GM12878 (cell line): Measurements from ENCODE around the gene ZBTB38.

ENCODE experiments used
- CHD4 ChIP-seq: fragments of 200-600 bp; sonication (generic); IDR thresholded peaks from 2 replicates; pipeline ENCODE4 v1.6.1; 2016; ENCODE audit warnings: mild to moderate bottlenecking
- EP300 ChIP-seq, 2 experiments: fragments of 150-350 bp in 1 of 2; IDR thresholded peaks; 2 replicates each; pipeline ENCODE4 v1.6.1; 2011 to 2012; ENCODE audit warnings: low read depth in 2 of 2, low read length in 2 of 2, borderline replicate concordance in 1 of 2, improper control_type of control experiment in 1 of 2, inconsistent platforms in 1 of 2; ENCODE audit not compliant: control insufficient read depth in 1 of 2
- JUND ChIP-seq: IDR thresholded peaks from 2 replicates; pipeline ENCODE4 v1.6.1; 2012; ENCODE audit warnings: low read depth, mild to moderate bottlenecking, low read length, improper control_type of control experiment, moderate library complexity
- MXI1 ChIP-seq: fragments of 150-350 bp; IDR thresholded peaks from 2 replicates; pipeline ENCODE4 v1.6.1; 2011; ENCODE audit warnings: low read depth, mild to moderate bottlenecking, inconsistent platforms, low read length, improper control_type of control experiment
- POLR2A ChIP-seq: IDR thresholded peaks from 2 replicates; pipeline ENCODE4 v1.6.1; 2011; ENCODE audit warnings: low read depth, mild to moderate bottlenecking, low read length
- POLR2AphosphoS5 ChIP-seq: IDR thresholded peaks from 2 replicates; pipeline ENCODE4 v1.6.1; 2011; ENCODE audit warnings: mild to moderate bottlenecking, low read length, inconsistent platforms
- RAD21 ChIP-seq: IDR thresholded peaks from 2 replicates; pipeline ENCODE4 v1.6.1; 2011; ENCODE audit warnings: mild to moderate bottlenecking, low read depth, low read length, moderate library complexity; ENCODE audit not compliant: insufficient read depth
- STAT3 ChIP-seq: IDR thresholded peaks from 2 replicates; pipeline ENCODE4 v1.6.1; 2011; ENCODE audit warnings: low read depth, low read length, improper control_type of control experiment
- TF ChIP-seq, protein P1 (sequence below): fragments of 450-650 bp; IDR thresholded peaks from 2 replicates; pipeline ENCODE4 v1.6.1; 2014; ENCODE audit warnings: mild to moderate bottlenecking
- TF ChIP-seq, protein P2 (sequence below), 3 experiments: IDR thresholded peaks in 2 of 3; conservative IDR thresholded peaks in 1 of 3; 2 replicates each; pipeline ENCODE4 v1.5.1; 2011; ENCODE audit warnings: low read depth in 3 of 3, low read length in 3 of 3, mild to moderate bottlenecking in 3 of 3, control low read depth in 2 of 3, moderate library complexity in 2 of 3, inconsistent platforms in 1 of 3, mixed read lengths in 1 of 3; ENCODE audit not compliant: control insufficient read depth in 2 of 3, insufficient read depth in 1 of 3; ENCODE audit errors: extremely low read depth in 1 of 3
- TF ChIP-seq, protein P3 (sequence below): IDR thresholded peaks from 2 replicates; pipeline ENCODE4 v1.6.1; 2011; ENCODE audit warnings: borderline replicate concordance, low read depth, mild to moderate bottlenecking, moderate library complexity, mixed read lengths, low read length; ENCODE audit not compliant: insufficient read depth; ENCODE audit errors: extremely low read length
- TF ChIP-seq, protein P4 (sequence below): IDR thresholded peaks from 2 replicates; pipeline ENCODE4 v1.6.1; 2011; ENCODE audit warnings: mild to moderate bottlenecking, low read depth, low read length, moderate library complexity; ENCODE audit not compliant: insufficient replicate concordance
- TF ChIP-seq, protein P5 (sequence below): IDR thresholded peaks from 2 replicates; pipeline ENCODE4 v1.6.1; 2012; ENCODE audit warnings: mild to moderate bottlenecking, low read depth, low read length

DNA sequence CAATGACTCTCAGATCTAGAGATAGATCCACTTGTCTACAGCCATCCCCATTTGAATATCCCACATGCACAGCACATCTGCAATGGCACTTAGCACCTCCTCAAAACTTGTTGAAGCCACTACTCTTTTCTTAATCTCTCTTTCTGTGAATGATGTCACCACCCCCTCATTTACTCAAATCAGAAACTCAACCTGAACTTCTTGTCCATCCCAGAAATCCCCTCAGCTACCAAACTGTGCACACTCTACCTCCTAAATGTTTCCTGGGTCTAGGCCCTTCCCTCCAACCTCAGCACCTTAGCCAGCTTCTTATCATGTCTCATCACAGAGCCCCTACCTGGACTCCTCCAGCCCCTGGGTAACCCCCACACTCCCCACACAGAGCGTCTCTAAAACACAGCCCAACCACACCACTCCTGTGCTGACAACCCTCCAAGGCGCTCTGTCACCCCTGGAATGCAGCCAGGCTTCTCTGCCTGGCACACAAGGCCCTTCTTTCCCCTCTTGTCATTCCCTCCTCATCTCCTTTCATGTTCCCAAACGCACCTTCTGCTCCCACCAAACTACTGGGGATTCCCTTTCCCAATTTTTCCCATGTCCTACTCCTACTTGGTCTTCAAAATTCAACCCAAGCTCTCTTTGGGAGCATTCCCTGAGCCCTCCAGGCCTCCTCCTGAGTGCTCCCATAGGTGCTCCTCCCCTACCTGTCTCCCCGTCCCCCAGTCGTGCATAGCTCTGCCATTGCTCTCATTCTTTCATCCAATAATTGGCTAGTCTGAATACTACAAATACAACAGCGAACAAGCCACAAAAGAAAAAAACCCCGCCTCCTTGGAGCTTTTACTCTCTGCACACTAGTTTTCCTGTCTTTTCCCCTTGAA lies 39.8 kb upstream of the ZBTB38 start:
- TF ChIP-seq POLR2A, result no peak
- no peak for TF ChIP-seq STAT3
- TF ChIP-seq, protein P1, sequence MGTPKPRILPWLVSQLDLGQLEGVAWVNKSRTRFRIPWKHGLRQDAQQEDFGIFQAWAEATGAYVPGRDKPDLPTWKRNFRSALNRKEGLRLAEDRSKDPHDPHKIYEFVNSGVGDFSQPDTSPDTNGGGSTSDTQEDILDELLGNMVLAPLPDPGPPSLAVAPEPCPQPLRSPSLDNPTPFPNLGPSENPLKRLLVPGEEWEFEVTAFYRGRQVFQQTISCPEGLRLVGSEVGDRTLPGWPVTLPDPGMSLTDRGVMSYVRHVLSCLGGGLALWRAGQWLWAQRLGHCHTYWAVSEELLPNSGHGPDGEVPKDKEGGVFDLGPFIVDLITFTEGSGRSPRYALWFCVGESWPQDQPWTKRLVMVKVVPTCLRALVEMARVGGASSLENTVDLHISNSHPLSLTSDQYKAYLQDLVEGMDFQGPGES, result no peak
- TF ChIP-seq RAD21, result no peak
- TF ChIP-seq CHD4, result no peak
- TF ChIP-seq, protein P2, sequence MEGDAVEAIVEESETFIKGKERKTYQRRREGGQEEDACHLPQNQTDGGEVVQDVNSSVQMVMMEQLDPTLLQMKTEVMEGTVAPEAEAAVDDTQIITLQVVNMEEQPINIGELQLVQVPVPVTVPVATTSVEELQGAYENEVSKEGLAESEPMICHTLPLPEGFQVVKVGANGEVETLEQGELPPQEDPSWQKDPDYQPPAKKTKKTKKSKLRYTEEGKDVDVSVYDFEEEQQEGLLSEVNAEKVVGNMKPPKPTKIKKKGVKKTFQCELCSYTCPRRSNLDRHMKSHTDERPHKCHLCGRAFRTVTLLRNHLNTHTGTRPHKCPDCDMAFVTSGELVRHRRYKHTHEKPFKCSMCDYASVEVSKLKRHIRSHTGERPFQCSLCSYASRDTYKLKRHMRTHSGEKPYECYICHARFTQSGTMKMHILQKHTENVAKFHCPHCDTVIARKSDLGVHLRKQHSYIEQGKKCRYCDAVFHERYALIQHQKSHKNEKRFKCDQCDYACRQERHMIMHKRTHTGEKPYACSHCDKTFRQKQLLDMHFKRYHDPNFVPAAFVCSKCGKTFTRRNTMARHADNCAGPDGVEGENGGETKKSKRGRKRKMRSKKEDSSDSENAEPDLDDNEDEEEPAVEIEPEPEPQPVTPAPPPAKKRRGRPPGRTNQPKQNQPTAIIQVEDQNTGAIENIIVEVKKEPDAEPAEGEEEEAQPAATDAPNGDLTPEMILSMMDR (IDR thresholded peaks at IDR 0.05 in 2 of 3, conservative IDR thresholded peaks at IDR 0.05 in 1 of 3; ENCODE audit: control insufficient read depth in 2 of 3, extremely low read depth in 1 of 3, insufficient read depth in 1 of 3, low read depth in 3 of 3, low read length in 3 of 3), result no peak
- no peak for TF ChIP-seq MXI1
- TF ChIP-seq, protein P3, sequence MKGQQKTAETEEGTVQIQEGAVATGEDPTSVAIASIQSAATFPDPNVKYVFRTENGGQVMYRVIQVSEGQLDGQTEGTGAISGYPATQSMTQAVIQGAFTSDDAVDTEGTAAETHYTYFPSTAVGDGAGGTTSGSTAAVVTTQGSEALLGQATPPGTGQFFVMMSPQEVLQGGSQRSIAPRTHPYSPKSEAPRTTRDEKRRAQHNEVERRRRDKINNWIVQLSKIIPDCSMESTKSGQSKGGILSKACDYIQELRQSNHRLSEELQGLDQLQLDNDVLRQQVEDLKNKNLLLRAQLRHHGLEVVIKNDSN, result no peak
- peak; percentile 50; the same call in 1 of the 2 replicates for TF ChIP-seq JUND
- peak in 1 of 2 experiments; percentile 84; a peak in 3 of 4 replicates for TF ChIP-seq EP300 (IDR thresholded peaks at IDR 0.05; ENCODE audit: borderline replicate concordance in 1 of 2, control insufficient read depth in 1 of 2, low read depth in 2 of 2, low read length in 2 of 2)
- peak; percentile 35; the same call in 1 of the 2 replicates for TF ChIP-seq POLR2AphosphoS5
- TF ChIP-seq, protein P4, sequence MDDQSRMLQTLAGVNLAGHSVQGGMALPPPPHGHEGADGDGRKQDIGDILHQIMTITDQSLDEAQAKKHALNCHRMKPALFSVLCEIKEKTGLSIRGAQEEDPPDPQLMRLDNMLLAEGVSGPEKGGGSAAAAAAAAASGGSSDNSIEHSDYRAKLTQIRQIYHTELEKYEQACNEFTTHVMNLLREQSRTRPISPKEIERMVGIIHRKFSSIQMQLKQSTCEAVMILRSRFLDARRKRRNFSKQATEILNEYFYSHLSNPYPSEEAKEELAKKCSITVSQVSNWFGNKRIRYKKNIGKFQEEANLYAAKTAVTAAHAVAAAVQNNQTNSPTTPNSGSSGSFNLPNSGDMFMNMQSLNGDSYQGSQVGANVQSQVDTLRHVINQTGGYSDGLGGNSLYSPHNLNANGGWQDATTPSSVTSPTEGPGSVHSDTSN, result no peak
- TF ChIP-seq, protein P5, sequence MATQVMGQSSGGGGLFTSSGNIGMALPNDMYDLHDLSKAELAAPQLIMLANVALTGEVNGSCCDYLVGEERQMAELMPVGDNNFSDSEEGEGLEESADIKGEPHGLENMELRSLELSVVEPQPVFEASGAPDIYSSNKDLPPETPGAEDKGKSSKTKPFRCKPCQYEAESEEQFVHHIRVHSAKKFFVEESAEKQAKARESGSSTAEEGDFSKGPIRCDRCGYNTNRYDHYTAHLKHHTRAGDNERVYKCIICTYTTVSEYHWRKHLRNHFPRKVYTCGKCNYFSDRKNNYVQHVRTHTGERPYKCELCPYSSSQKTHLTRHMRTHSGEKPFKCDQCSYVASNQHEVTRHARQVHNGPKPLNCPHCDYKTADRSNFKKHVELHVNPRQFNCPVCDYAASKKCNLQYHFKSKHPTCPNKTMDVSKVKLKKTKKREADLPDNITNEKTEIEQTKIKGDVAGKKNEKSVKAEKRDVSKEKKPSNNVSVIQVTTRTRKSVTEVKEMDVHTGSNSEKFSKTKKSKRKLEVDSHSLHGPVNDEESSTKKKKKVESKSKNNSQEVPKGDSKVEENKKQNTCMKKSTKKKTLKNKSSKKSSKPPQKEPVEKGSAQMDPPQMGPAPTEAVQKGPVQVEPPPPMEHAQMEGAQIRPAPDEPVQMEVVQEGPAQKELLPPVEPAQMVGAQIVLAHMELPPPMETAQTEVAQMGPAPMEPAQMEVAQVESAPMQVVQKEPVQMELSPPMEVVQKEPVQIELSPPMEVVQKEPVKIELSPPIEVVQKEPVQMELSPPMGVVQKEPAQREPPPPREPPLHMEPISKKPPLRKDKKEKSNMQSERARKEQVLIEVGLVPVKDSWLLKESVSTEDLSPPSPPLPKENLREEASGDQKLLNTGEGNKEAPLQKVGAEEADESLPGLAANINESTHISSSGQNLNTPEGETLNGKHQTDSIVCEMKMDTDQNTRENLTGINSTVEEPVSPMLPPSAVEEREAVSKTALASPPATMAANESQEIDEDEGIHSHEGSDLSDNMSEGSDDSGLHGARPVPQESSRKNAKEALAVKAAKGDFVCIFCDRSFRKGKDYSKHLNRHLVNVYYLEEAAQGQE, result no peak
